NT2/D1 (cell line): ENCODE data around the gene SLC25A25.

ENCODE experiments used
- SUZ12 ChIP-seq: IDR thresholded peaks from 2 replicates; pipeline ENCODE4 v1.6.1; 2011; ENCODE audit not compliant: insufficient read length, insufficient read depth; ENCODE audit errors: extremely low read depth
- YY1 ChIP-seq: IDR thresholded peaks from 2 replicates; pipeline ENCODE4 v1.6.1; 2011; ENCODE audit not compliant: insufficient read length, insufficient read depth
- ZNF274 ChIP-seq: IDR thresholded peaks from 2 replicates; pipeline ENCODE4 v1.6.1; 2011; ENCODE audit warnings: mild to moderate bottlenecking, low read depth, low read length

DNA sequence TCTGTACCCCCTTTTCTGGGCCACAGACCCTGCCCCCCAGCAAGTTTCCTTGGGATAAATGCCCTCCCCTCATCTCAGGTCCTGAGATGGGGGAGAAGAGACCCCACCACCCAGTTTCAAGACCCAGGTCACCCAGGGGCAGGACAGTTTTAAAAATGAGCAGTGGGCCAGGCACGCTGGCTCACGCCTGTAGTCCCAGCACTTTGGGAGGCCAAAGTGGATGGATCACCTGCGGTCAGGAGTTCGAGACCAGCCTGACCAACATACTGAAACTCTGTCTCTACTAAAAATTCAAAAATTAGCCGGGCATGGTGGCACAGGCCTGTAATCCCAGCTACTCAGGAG lies 53.4 kb downstream of the SLC25A25 start:
- TF ChIP-seq YY1 = no peak
- no peak for TF ChIP-seq SUZ12
- TF ChIP-seq ZNF274 = no peak
